Ovary (tissue), 10 donors: Measurements from ENCODE around the gene ZNF337. TPM values are rescaled to one million over a fixed set of nuclear protein-coding genes. Genes with fewer than 3 reads are reported as not detected.

Experiments
- DNase-seq, 5 donors: peaks; one replicate each; pipeline ENCODE4 v3.0.0-alpha.2; 2019 to 2020
- H3K27ac ChIP-seq, 2 donors: fragments of 200-600 bp; one replicate each; pipeline versions ENCODE4 v1.5.1 to v1.8.0; 2019 to 2022
- H3K27me3 ChIP-seq: fragments of 200-600 bp; one replicate; pipeline ENCODE4 v1.8.0; 2022
- H3K36me3 ChIP-seq: fragments of 200-600 bp; sonication (generic); one replicate; pipeline ENCODE4 v1.5.1; 2019
- H3K4me1 ChIP-seq: one replicate; pipeline ENCODE4 v1.8.1; 2013; ENCODE audit warnings: mild to moderate bottlenecking, moderate library complexity; ENCODE audit not compliant: insufficient read depth
- H3K4me3 ChIP-seq: fragments of 200-600 bp; sonication (generic); one replicate; pipeline ENCODE4 v1.5.1; 2017
- H3K9me3 ChIP-seq, 2 donors: fragments of 200-600 bp in 1 of 2; sonication (generic) in 1 of 2; one replicate each; pipeline versions ENCODE4 v1.5.1 to v1.8.1; 2013 to 2019; ENCODE audit warnings: mild to moderate bottlenecking in 1 of 2, moderate library complexity in 1 of 2
- EP300 ChIP-seq: sonication (generic); formaldehyde crosslinking; IDR thresholded peaks from one replicate; pipeline ENCODE4 v1.6.1; 2017; ENCODE audit warnings: antibody characterized with exemption
- POLR2A ChIP-seq: fragments of 450-650 bp; IDR thresholded peaks from one replicate; pipeline ENCODE4 v1.6.1; 2017; ENCODE audit warnings: antibody characterized with exemption, mild to moderate bottlenecking, moderate library complexity
- WGBS, 3 donors: extraction: QIAGEN DNeasy Blood & Tissue Kit in 1 of 3; methylation state at CpG; one replicate each; pipeline versions ENCODE4 v1.1.5 to v1.1.7; 2013 to 2017; 5-methylcytosine and 5-hydroxymethylcytosine counted together
- intact Hi-C, 4 donors: fragments of 100-400 bp; cut with DNase I; formaldehyde crosslinking; loops; one replicate each; pipeline versions ENCODE4 v1.11.0 to v1.15.1; 2022 to 2023
- long read RNA-seq, 3 donors: library from polyadenylated mRNA in 2 of 3; unstranded in 2 of 3; transcript quantifications; one replicate each; pipeline ENCODE4 v2.0.0 and lab custom pipeline, GENCODE V29; 2021 to 2026
- polyA plus RNA-seq, 2 donors: library from polyadenylated mRNA; stranded (reverse); fragments of 200-250 nt in 1 of 2; fragments of 350-450 nt in 1 of 2; fragmentation: Illumina TruSeq in 1 of 2; extraction: RNeasy Lipid Tissue Mini Kit (QIAGEN cat#74804) in 1 of 2; gene quantifications; one replicate each; pipeline ENCODE4 v1.2.3, GENCODE V29; 2013 to 2014
- total RNA-seq, 7 donors: library from RNA; depleted of rRNA in 2 of 7; stranded (reverse); fragments of >200 nt in 2 of 7; fragmentation: NEBNext Ultra II Directional in 3 of 7; extraction: Animal tissue kit (Norgen Biotek cat#: 25700) in 3 of 7; gene quantifications; one replicate each; pipeline versions ENCODE4 v1.1.0 to v1.2.4, GENCODE V29; 2016 to 2023
- TF ChIP-seq, protein P1 (sequence below), 3 donors: fragments of 450-650 bp in 2 of 3; fragments of 200-600 bp in 1 of 3; IDR thresholded peaks; one replicate each; pipeline versions ENCODE4 v1.5.1 to v1.8.0; 2016 to 2022; ENCODE audit warnings: antibody characterized with exemption in 3 of 3, mild to moderate bottlenecking in 1 of 3
- donor health status: DM: no; HTN: no; CAD: no; lungs with moderate emphysema.
- donor health status: DM: no; HTN: no; CAD: no.
- donor health status: Bipolar disorder and iron deficiency.
- donor health status: DM: yes; HTN: yes; CAD: no.
- donor health status: DM: no; HTN: no; CAD: no.
- donor health status: DM: yes; HTN: yes; CAD: no.

The ZNF337 gene
- total RNA-seq (10 to 100 TPM; 16.5 to 29.5 (median 23.0) TPM), polyA plus RNA-seq (10 to 100 TPM; 16.7 to 25.5 TPM)
- long read RNA-seq, donor 1, transcript ZNF337-201 (5 exons, 3,205 nt): major isoform, 25 of 41 reads
- long read RNA-seq, donor 1, partial matches to known transcripts: 3 of 41 reads
- long read RNA-seq, donor 1, other reads (novel, unspliced or antisense): 12 of 41 reads
- long read RNA-seq, donor 2, partial matches to known transcripts: 0 of 4 reads
- long read RNA-seq, donor 2, other reads (novel, unspliced or antisense): 0 of 4 reads
- long read RNA-seq, donor 3, transcript ZNF337-201 (5 exons, 3,205 nt): major isoform, 19 of 34 reads
- long read RNA-seq, donor 3, partial matches to known transcripts: 0 of 34 reads
- long read RNA-seq, donor 3, other reads (novel, unspliced or antisense): 11 of 34 reads

DNA sequence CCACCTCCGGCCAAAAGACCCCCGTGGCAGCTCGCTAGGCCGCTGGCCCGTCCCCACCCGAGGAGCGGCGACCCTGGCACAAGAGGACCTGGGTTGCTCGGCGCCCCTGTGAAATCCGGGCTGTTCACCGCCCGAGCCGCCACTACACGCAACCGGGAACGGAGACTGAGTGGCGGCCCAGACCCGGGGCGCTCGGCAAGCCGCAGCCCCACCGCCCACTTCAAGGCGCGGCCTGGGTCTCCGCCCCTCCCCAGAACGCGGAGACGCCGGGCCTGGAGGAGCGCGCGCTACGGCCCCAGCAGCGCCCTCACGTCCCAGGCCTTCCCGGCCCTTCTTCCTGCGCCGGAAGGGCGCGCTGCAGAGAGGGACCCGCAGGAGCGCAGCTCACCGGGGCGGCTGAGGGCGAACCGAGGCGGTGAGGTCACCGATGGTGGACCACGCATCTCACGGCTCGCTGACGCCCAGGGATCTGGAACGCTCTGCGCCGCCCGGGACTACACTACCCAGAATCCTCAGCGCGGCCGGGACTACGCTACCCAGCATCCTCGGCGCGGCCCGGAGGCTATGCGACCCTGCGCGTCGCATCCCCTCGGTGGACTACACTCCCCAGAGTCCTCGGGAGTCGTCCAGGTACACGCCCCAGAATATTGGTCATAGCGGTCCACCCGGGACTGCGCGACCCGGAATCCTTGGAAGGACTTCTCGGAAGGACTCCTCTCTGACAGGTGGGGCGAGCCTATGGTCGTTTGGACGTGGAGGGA, at the start of gene ZNF337:
ZNF337 (minus strand) TSS at position 483 of the 761 bp plus-strand sequence. CDS start 10,436 bp downstream, outside the sequence.
- Histone ChIP-seq H3K27ac (peak within 1 kb of the TSS; percentile 85 to 94), H3K4me3 (peak within 1 kb of the TSS; percentile 54), H3K9me3 (no peaks in the 10 kb centered on the region), H3K4me1 (no peaks in the 10 kb centered on the region), H3K27me3 (no peaks in the 10 kb centered on the region), H3K36me3 (no peaks in the 10 kb centered on the region)
- 0 to 1% (median 0%) methylated on average over 74 to 82 of the region's 82 CpGs for WGBS, 3 donors
- peak; percentile 91 to 96 (median 94) for DNase-seq
- TF ChIP-seq, protein P1, sequence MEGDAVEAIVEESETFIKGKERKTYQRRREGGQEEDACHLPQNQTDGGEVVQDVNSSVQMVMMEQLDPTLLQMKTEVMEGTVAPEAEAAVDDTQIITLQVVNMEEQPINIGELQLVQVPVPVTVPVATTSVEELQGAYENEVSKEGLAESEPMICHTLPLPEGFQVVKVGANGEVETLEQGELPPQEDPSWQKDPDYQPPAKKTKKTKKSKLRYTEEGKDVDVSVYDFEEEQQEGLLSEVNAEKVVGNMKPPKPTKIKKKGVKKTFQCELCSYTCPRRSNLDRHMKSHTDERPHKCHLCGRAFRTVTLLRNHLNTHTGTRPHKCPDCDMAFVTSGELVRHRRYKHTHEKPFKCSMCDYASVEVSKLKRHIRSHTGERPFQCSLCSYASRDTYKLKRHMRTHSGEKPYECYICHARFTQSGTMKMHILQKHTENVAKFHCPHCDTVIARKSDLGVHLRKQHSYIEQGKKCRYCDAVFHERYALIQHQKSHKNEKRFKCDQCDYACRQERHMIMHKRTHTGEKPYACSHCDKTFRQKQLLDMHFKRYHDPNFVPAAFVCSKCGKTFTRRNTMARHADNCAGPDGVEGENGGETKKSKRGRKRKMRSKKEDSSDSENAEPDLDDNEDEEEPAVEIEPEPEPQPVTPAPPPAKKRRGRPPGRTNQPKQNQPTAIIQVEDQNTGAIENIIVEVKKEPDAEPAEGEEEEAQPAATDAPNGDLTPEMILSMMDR (IDR thresholded peaks at IDR 0.05): peak in 2 of 3 donors; percentile 20 to 39
- TF ChIP-seq POLR2A (peak; percentile 85), EP300 (no peak)
- intact Hi-C loops: loop anchor here in 2 of 4 donors (10.0 kb wide), 2 partner anchors 72 to 192 kb away; partner anchors contain the start of gene NANP (in 1 of the 2)

DNA sequence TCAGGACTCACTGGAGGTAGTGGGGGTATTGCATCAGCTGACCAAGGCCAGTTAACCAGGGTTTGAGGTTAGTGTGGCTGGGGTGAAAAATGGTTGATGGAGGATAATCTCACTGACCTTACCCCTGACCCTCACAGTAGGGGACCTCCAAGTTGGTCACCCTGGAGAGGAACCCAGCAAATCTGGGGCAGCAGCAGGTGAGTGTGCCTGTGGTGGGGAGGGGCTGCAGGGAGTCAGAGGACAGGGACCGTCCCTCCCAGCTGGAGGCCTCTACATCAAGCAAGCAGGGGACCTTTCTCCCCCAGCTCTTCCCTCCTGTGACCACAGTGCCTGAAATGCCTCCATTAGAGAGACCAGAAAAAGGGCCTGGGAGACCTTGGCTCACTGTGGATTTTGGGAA, 49.1 kb upstream of the ZNF337 start:
- TF ChIP-seq, protein P1 (IDR thresholded peaks at IDR 0.05): no peak
- TF ChIP-seq POLR2A (no peak), EP300 (no peak)
- H3K9me3 ChIP-seq: no peaks in the 10 kb centered on the region
- WGBS, 3 donors: 84 to 100% (median 100%) methylated on average over 1 of the region's 1 CpG

DNA sequence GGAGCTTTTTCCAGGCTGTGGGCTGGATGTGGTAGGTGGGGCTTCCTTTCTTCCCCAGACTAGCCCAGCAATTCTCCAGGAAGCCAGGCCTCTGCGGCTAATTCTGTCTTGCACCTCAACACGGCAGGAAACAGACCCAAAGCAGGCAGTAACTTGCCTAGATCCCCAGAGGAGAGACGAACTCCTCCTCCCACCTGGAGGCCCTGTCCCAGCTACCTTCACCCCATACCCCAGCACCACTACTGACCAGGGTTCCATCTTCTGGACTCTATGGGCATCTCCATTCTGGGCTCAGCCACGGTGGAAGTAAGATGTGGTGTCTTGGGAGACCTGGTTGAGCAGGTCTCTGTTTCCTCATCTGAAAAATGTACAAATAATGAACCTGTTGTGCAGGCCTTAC, 48.4 kb upstream of the ZNF337 start:
- no peak for DNase-seq
- TF ChIP-seq, protein P1 (IDR thresholded peaks at IDR 0.05): no peak
- no peak for TF ChIP-seq EP300
- H3K36me3 ChIP-seq: no peaks in the 10 kb centered on the region
- H3K4me3 ChIP-seq: no peak overlapping the region
- WGBS, 3 donors: 75 to 97% (median 89%) methylated on average over 4 of the region's 4 CpGs
- H3K27me3 ChIP-seq: no peaks in the 10 kb centered on the region
- intact Hi-C loops: no loop called here
- no peaks in the 10 kb centered on the region for H3K4me1 ChIP-seq
- no peak overlapping the region for H3K27ac ChIP-seq
- no peaks in the 10 kb centered on the region for H3K9me3 ChIP-seq

More for the DNA sequence above, 49.1 kb upstream of the ZNF337 start:
- no peak for DNase-seq
- Histone ChIP-seq H3K4me3 (no peak overlapping the region), H3K27me3 (no peaks in the 10 kb centered on the region), H3K36me3 (no peaks in the 10 kb centered on the region), H3K4me1 (peaks cover 1% of the 10 kb centered on the region), H3K27ac (no peak overlapping the region)
- intact Hi-C loops: no loop called here

DNA sequence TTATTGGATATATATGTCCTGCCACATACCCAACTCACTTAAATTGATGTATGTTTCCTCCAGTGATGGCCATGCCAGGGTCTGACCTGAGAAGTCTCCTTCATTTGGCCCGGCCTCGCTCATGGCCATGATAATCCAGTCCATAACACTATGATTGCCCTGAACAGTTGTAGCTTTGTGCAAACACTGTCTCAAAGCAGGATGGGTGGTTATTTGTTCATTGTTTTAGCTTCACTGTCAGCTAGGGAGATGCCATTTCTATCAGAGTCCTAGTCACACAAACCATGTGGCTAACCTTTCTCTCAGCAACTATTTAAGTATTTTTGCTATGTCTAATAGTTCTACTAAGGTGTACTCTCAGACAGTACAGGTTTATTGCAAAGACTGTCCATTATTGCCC, 47.6 kb upstream of the ZNF337 start:
- no peak for TF ChIP-seq EP300
- TF ChIP-seq, protein P1 (IDR thresholded peaks at IDR 0.05): no peak
- TF ChIP-seq POLR2A: no peak
- Histone ChIP-seq H3K27ac (no peak overlapping the region), H3K4me3 (no peak overlapping the region), H3K9me3 (no peaks in the 10 kb centered on the region), H3K4me1 (no peaks in the 10 kb centered on the region), H3K27me3 (no peaks in the 10 kb centered on the region), H3K36me3 (no peaks in the 10 kb centered on the region)
- WGBS, 3 donors: 92 to 99% (median 95%) methylated on average over 2 of the region's 2 CpGs
- intact Hi-C loops: no loop called here
- DNase-seq: no peak
